Hepatocyte (in vitro differentiated cells): ENCODE data around the gene COP1. TPM values are rescaled to one million over a fixed set of nuclear protein-coding genes. Genes with fewer than 3 reads are reported as not detected.

ENCODE experiments used
- DNase-seq: peaks from one replicate; pipeline ENCODE4 v3.0.0-alpha.2; 2016; ENCODE audit warnings: low spot score
- H2AFZ ChIP-seq: fragments of 200-600 bp; sonication (generic); 2 replicates; pipeline ENCODE4 v1.6.0; 2016; ENCODE audit warnings: antibody characterized with exemption, mild to moderate bottlenecking
- H3K27ac ChIP-seq: fragments of 200-600 bp; sonication (generic); 2 replicates; pipeline ENCODE4 v1.5.1; 2016; ENCODE audit warnings: mild to moderate bottlenecking
- H3K27me3 ChIP-seq: fragments of 200-600 bp; sonication (generic); 2 replicates; pipeline ENCODE4 v1.6.1; 2016
- H3K36me3 ChIP-seq: fragments of 200-600 bp; sonication (generic); replicated peaks from 2 replicates; pipeline ENCODE4 v1.5.1; 2016; ENCODE audit warnings: low read depth; ENCODE audit not compliant: insufficient read depth
- H3K4me1 ChIP-seq: fragments of 200-600 bp; sonication (generic); 2 replicates; pipeline ENCODE4 v1.5.1; 2016; ENCODE audit warnings: mild to moderate bottlenecking, moderate library complexity; ENCODE audit not compliant: insufficient read depth
- H3K4me2 ChIP-seq: fragments of 200-600 bp; sonication (generic); 2 replicates; pipeline ENCODE4 v1.6.0; 2016
- H3K4me3 ChIP-seq: fragments of 200-600 bp; sonication (generic); 2 replicates; pipeline ENCODE4 v1.5.1; 2016; ENCODE audit warnings: mild to moderate bottlenecking
- H3K79me2 ChIP-seq: fragments of 200-600 bp; sonication (generic); 2 replicates; pipeline ENCODE4 v1.6.0; 2017; ENCODE audit warnings: mild to moderate bottlenecking
- H3K9me2 ChIP-seq: fragments of 200-600 bp; sonication (generic); replicated peaks from 2 replicates; pipeline ENCODE4 v1.6.0; 2017; ENCODE audit warnings: mild to moderate bottlenecking; ENCODE audit not compliant: insufficient read depth
- H3K9me3 ChIP-seq: fragments of 200-600 bp; sonication (generic); 2 replicates; pipeline ENCODE4 v1.5.1; 2016; ENCODE audit warnings: low read depth, mild to moderate bottlenecking
- H4K20me1 ChIP-seq: fragments of 200-600 bp; sonication (generic); 2 replicates; pipeline ENCODE4 v1.6.0; 2016; ENCODE audit warnings: mild to moderate bottlenecking; ENCODE audit not compliant: insufficient read depth, poor library complexity, severe bottlenecking
- EZH2 ChIP-seq: fragments of 200-600 bp; sonication (generic); IDR thresholded peaks from 2 replicates; pipeline ENCODE4 v1.6.1; 2016; ENCODE audit warnings: antibody characterized with exemption, mild to moderate bottlenecking, borderline replicate concordance
- EZH2phosphoT487 ChIP-seq: fragments of 200-600 bp; sonication (generic); IDR thresholded peaks from one replicate; pipeline ENCODE4 v1.6.1; 2018; ENCODE audit warnings: antibody characterized with exemption, mild to moderate bottlenecking, low read depth, moderate library complexity; ENCODE audit not compliant: unreplicated experiment, severe bottlenecking
- WGBS: methylation state at CpG from one replicate; pipeline ENCODE4 v1.1.6; 2016; ENCODE audit warnings: low lambda C conversion rate; ENCODE audit errors: missing lambda C conversion rate; 5-methylcytosine and 5-hydroxymethylcytosine counted together
- polyA plus RNA-seq: library from polyadenylated mRNA; unstranded; fragments of >200 nt; fragmentation: Nextera tagmentation; extraction: Ambion mirVana; gene quantifications from 2 replicates; pipeline ENCODE4 v1.2.1, GENCODE V29; 2016
- total RNA-seq: library from RNA; depleted of rRNA; stranded (reverse); fragments of >200 nt; gene quantifications from 2 replicates; pipeline ENCODE4 v1.2.3, GENCODE V29; 2014
- TF ChIP-seq, protein P1 (sequence below): fragments of 200-600 bp; sonication (generic); IDR thresholded peaks from 2 replicates; pipeline ENCODE4 v1.5.1; 2016; ENCODE audit warnings: antibody characterized with exemption, mild to moderate bottlenecking; ENCODE audit not compliant: poor library complexity

The COP1 gene
- 65.9 and 74.9 TPM in 2 replicates for total RNA-seq
- 53.2 and 63.0 TPM in 2 replicates for polyA plus RNA-seq

DNA sequence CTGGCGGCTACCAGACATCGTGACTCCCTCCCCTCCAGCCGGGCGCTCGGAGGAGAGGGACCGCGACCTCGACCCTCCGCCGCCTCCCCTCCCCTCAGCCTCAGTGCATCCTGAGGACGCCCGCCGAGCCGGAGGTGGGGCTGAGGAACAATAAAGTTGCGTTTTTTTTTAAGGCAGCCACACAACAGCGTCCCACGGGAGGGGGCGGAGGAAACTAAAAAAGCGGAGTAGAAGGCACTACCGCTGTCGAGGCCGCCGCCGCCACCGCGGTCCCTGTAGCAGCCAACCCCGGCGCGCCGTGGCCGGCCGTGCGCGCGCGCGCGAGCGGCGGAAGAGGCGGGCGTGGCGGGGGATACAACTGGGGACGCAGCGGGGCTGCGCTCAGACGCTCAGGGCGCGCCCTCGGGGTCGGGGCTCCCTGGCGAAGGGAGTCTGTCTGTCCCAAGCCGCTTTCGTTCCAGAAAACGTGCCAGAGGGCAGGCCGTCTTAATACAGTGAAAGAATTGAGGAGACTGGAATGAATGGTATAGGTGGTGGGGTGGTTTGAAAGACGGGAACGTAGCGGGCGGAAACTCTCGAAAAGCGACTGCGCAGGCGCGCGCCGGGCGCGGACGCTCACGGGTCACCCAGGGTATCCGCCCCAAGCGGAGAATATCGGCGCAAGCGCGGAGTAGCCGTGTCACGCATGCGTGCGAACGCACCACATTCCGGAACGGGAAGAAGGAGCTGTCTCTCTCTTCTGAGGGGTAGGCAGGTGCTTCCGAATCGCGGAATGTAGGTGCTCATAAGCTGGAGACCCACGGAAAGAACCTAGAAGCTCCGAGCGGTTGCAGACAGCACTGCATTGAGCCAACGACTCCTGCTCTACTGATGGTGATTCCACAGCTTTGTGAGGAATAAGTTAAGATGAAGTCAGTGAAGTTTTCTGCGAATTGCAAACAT, at the start of gene COP1:
Gene COP1 (minus strand): TSS at position 326 of the 942 bp plus-strand sequence. CDS start 308 bp downstream, at position 18.
- Histone ChIP-seq H3K27ac (peak within 1 kb of the TSS; percentile 96), H4K20me1 (peaks cover 32% of the 10 kb centered on the region), H3K27me3 (no peaks in the 10 kb centered on the region), H3K4me2 (peak within 1 kb of the TSS; percentile 80), H3K36me3 (no peaks in the 10 kb centered on the region), H3K79me2 (peaks cover 53% of the 10 kb centered on the region), H3K4me3 (peak within 1 kb of the TSS; percentile 58), H3K9me2 (no peaks in the 10 kb centered on the region), H3K4me1 (peaks cover 21% of the 10 kb centered on the region), H3K9me3 (no peaks in the 10 kb centered on the region), H2AFZ (peak within 1 kb of the TSS; percentile 85)
- peak; percentile 98 for DNase-seq
- TF ChIP-seq EZH2phosphoT487: no peak
- TF ChIP-seq EZH2: no peak
- TF ChIP-seq, protein P1, sequence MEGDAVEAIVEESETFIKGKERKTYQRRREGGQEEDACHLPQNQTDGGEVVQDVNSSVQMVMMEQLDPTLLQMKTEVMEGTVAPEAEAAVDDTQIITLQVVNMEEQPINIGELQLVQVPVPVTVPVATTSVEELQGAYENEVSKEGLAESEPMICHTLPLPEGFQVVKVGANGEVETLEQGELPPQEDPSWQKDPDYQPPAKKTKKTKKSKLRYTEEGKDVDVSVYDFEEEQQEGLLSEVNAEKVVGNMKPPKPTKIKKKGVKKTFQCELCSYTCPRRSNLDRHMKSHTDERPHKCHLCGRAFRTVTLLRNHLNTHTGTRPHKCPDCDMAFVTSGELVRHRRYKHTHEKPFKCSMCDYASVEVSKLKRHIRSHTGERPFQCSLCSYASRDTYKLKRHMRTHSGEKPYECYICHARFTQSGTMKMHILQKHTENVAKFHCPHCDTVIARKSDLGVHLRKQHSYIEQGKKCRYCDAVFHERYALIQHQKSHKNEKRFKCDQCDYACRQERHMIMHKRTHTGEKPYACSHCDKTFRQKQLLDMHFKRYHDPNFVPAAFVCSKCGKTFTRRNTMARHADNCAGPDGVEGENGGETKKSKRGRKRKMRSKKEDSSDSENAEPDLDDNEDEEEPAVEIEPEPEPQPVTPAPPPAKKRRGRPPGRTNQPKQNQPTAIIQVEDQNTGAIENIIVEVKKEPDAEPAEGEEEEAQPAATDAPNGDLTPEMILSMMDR: no peak
- WGBS: under 1% methylated on average over 66 of the region's 92 CpGs

DNA sequence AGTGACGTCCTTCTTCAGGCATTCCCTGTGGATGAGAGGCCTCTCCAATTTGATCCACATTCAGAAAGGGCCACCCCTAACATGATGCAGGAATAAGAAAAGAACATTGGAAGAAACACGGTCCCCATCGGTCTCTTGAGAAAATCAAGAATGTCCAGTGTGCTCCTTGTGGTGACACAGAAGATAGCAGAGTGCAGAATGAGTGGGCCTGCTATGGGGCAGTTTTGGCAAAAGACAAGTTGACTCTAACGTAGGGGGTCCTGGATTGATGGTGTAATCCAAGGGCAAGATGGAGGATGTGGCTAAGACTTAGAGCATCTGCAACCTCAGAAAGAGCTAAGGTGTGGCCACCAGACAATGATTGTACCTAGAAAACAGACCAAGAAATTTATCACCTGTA, 45.1 kb upstream of the COP1 start:
- H3K9me3 ChIP-seq: no peaks in the 10 kb centered on the region
- WGBS: 94% methylated on average over 4 of the region's 4 CpGs
- no peaks in the 10 kb centered on the region for H3K79me2 ChIP-seq
- no peaks in the 10 kb centered on the region for H3K9me2 ChIP-seq
- H3K36me3 ChIP-seq: no peaks in the 10 kb centered on the region
- TF ChIP-seq EZH2: no peak
- TF ChIP-seq, protein P1: no peak
- TF ChIP-seq EZH2phosphoT487: no peak
- H3K4me1 ChIP-seq: no peaks in the 10 kb centered on the region
- H3K27me3 ChIP-seq: no peaks in the 10 kb centered on the region
- no peak overlapping the region for H2AFZ ChIP-seq
- no peak overlapping the region for H3K4me2 ChIP-seq
- no peak overlapping the region for H3K27ac ChIP-seq
- no peak for DNase-seq
- no peaks in the 10 kb centered on the region for H4K20me1 ChIP-seq
- H3K4me3 ChIP-seq: no peak overlapping the region

GRCh38 chr1:176244851-176245250, 37.8 kb upstream of the COP1 start:
- Histone ChIP-seq H3K4me1 (no peaks in the 10 kb centered on the region), H3K9me2 (no peaks in the 10 kb centered on the region), H3K36me3 (no peaks in the 10 kb centered on the region), H3K27ac (no peak overlapping the region), H3K27me3 (no peaks in the 10 kb centered on the region), H3K4me3 (no peak overlapping the region), H3K9me3 (no peaks in the 10 kb centered on the region), H4K20me1 (no peaks in the 10 kb centered on the region), H3K4me2 (no peak overlapping the region), H3K79me2 (no peaks in the 10 kb centered on the region), H2AFZ (no peak overlapping the region)
- TF ChIP-seq EZH2phosphoT487 (no peak), EZH2 (no peak)
- TF ChIP-seq, protein P1: no peak
- 64% methylated on average over 2 of the region's 2 CpGs for WGBS
- no peak for DNase-seq
